Fibroblast of villous mesenchyme (primary cell): ENCODE results near the gene SMIM10L1. TPM values are rescaled to one million over a fixed set of nuclear protein-coding genes. Genes with fewer than 3 reads are reported as not detected.

Experiments
- DNase-seq: peaks from one replicate; pipeline ENCODE4 v3.0.0-alpha.2; 2010; ENCODE audit warnings: low read depth
- H3K4me3 ChIP-seq: 2 replicates; pipeline ENCODE4 v1.5.1; 2011; ENCODE audit warnings: low read depth, mild to moderate bottlenecking, low read length
- CTCF ChIP-seq: IDR thresholded peaks from 2 replicates; pipeline ENCODE4 v1.5.1; 2012; ENCODE audit warnings: low read depth, mild to moderate bottlenecking, low read length; ENCODE audit not compliant: insufficient read depth
- total RNA-seq: library from RNA; depleted of rRNA; stranded (reverse); fragments of >200 nt; gene quantifications from 2 replicates; pipeline ENCODE4 v1.2.3, GENCODE V29; 2012

Gene SMIM10L1
- total RNA-seq, 1 donor = 7.3 TPM

DNA sequence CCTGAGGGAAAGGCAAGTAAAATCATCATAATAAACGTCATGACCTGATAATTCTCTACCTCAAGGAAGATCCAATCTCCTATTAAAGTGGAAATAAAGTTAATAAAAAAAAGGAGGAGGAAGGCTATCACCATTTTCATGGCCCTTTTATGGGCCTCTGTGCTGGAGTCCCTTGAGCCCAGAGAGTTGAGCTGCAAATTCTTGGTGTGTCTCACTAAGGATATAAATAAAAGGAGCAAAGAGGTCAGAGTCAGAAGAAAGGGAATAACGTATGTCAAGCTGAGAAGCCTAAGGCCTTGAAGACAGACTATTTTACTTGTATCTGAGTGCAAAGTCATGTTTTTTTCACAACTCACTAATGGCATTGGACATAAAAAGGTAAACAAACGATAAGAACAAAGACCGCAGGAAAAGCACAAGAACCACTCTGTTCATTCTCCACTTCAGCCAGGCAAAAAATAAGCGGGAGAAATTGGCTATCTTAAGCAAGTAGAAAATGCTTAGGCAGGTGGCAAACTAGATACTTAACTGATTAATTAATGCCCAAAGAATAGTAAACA is 12.0 kb upstream of the SMIM10L1 start:
- DNase-seq = peak; percentile 55
- TF ChIP-seq CTCF = no peak
- no peak overlapping the region for H3K4me3 ChIP-seq

- no peak overlapping the region for H3K4me3 ChIP-seq
- TF ChIP-seq CTCF = no peak
- DNase-seq = no peak
Measured at GRCh38 chr12:11162502-11162901, 8.5 kb upstream of the SMIM10L1 start.

GRCh38 chr12:11164384-11164783 is 6.6 kb upstream of the SMIM10L1 start:
- DNase-seq = no peak
- no peak for TF ChIP-seq CTCF
- no peak overlapping the region for H3K4me3 ChIP-seq

- DNase-seq = no peak
Measured at GRCh38 chr12:11166300-11166699, 4.7 kb upstream of the SMIM10L1 start.

GRCh38 chr12:11170810-11171144 is 217 bp upstream of the SMIM10L1 start:
- no peak for DNase-seq
- H3K4me3 ChIP-seq = peak overlapping the region; percentile 90
- no peak for TF ChIP-seq CTCF

More at GRCh38 chr12:11166300-11166699, 4.7 kb upstream of the SMIM10L1 start:
- H3K4me3 ChIP-seq = no peak overlapping the region
- TF ChIP-seq CTCF = no peak

GRCh38 chr12:11171969-11172675 is 1.1 kb downstream of the SMIM10L1 start:
- no peak for TF ChIP-seq CTCF
- DNase-seq = peak; percentile 48
- peak overlapping the region; percentile 90 for H3K4me3 ChIP-seq
